ENCODE measurements around the gene TIAM1. TPM values are rescaled to one million over a fixed set of nuclear protein-coding genes. Genes with fewer than 3 reads are reported as not detected.

Gene TIAM1
- total RNA-seq, 1 donor = 16.3 TPM

- Histone ChIP-seq H3K4me3 (ENCODE audit: insufficient read depth, low read length) (no peak overlapping the region), H3K4me2 (ENCODE audit: insufficient read depth, low read length) (no peak overlapping the region), H3K27me3 (ENCODE audit: insufficient read depth, low read length) (peaks cover 9% of the 10 kb centered on the region), H3K27ac (ENCODE audit: low read depth, low read length) (no peak overlapping the region), H2AFZ (ENCODE audit: low read length) (no peak overlapping the region), H3K4me1 (ENCODE audit: insufficient read depth, low read length) (no peaks in the 10 kb centered on the region), H3K79me2 (ENCODE audit: insufficient read depth, low read length) (no peaks in the 10 kb centered on the region), H3K9me3 (ENCODE audit: low read depth, low read length) (no peaks in the 10 kb centered on the region), H4K20me1 (ENCODE audit: insufficient read depth, low read length) (no peaks in the 10 kb centered on the region), H3K36me3 (ENCODE audit: insufficient read depth, low read length) (no peaks in the 10 kb centered on the region)
- TF ChIP-seq CTCF (IDR thresholded peaks at IDR 0.05; ENCODE audit: extremely low read depth, low read depth, low read length) = no peak
- DNase-seq (ENCODE audit: insufficient read length, low spot score, missing footprints) = no peak
Measured at GRCh38 chr21:31371715-31372470, 27.8 kb upstream of the TIAM1 start.

DNA sequence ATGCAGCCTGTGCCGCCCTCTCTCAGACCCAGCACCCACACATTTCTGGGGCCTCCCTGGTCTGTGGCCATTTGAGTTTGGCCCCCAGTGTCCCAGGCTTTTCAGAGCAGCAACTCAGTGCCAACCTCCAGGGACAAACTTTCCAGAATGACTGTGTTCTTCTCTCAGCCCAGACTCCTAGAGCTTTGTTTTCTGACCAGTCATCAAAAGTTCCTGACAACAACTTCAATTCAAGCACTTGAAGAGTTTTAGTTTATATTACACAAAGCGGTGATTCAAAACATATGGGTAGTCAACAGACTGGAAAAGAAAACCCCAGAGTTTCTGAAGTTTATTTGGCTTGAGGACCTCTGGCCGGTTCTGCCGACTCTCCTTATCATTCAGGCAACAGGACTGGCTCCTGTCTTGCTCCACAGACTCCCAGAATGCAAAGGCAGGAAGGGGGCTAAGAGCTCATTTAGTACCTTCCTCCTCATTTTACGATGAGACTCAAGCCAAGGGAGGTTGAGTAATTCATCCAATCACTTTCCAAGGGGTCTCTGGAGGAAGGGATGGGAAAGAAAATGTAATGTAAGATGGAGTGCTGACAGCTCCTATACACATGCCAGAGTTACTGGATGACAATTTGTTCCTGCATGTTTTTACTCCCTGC, 27.0 kb upstream of the TIAM1 start:
- H3K36me3 ChIP-seq (ENCODE audit: insufficient read depth, low read length) = no peaks in the 10 kb centered on the region
- no peak overlapping the region for H3K27ac ChIP-seq (ENCODE audit: low read depth, low read length)
- H3K4me2 ChIP-seq (ENCODE audit: insufficient read depth, low read length) = no peak overlapping the region
- H3K4me1 ChIP-seq (ENCODE audit: insufficient read depth, low read length) = peaks cover 4% of the 10 kb centered on the region
- no peak for DNase-seq (ENCODE audit: insufficient read length, low spot score, missing footprints)
- no peak for TF ChIP-seq CTCF (IDR thresholded peaks at IDR 0.05; ENCODE audit: extremely low read depth, low read depth, low read length)
- H3K4me3 ChIP-seq (ENCODE audit: insufficient read depth, low read length) = no peak overlapping the region
- H3K9me3 ChIP-seq (ENCODE audit: low read depth, low read length) = no peaks in the 10 kb centered on the region
- H3K79me2 ChIP-seq (ENCODE audit: insufficient read depth, low read length) = no peaks in the 10 kb centered on the region
- H2AFZ ChIP-seq (ENCODE audit: low read length) = no peak overlapping the region
- peaks cover 9% of the 10 kb centered on the region for H3K27me3 ChIP-seq (ENCODE audit: insufficient read depth, low read length)
- H4K20me1 ChIP-seq (ENCODE audit: insufficient read depth, low read length) = no peaks in the 10 kb centered on the region

- Histone ChIP-seq H2AFZ (ENCODE audit: low read length) (no peak overlapping the region), H3K4me2 (ENCODE audit: insufficient read depth, low read length) (no peak overlapping the region)
Measured at GRCh38 chr21:31370281-31370892, 26.3 kb upstream of the TIAM1 start.

More at GRCh38 chr21:31370281-31370892, 26.3 kb upstream of the TIAM1 start:
- peaks cover 4% of the 10 kb centered on the region for H3K4me1 ChIP-seq (ENCODE audit: insufficient read depth, low read length)
- H3K27ac ChIP-seq (ENCODE audit: low read depth, low read length) = no peak overlapping the region
- no peaks in the 10 kb centered on the region for H4K20me1 ChIP-seq (ENCODE audit: insufficient read depth, low read length)
- peaks cover 9% of the 10 kb centered on the region for H3K27me3 ChIP-seq (ENCODE audit: insufficient read depth, low read length)
- no peaks in the 10 kb centered on the region for H3K79me2 ChIP-seq (ENCODE audit: insufficient read depth, low read length)
- H3K36me3 ChIP-seq (ENCODE audit: insufficient read depth, low read length) = no peaks in the 10 kb centered on the region
- TF ChIP-seq CTCF (IDR thresholded peaks at IDR 0.05; ENCODE audit: extremely low read depth, low read depth, low read length) = no peak
- no peak for DNase-seq (ENCODE audit: insufficient read length, low spot score, missing footprints)
- H3K9me3 ChIP-seq (ENCODE audit: low read depth, low read length) = no peaks in the 10 kb centered on the region
- no peak overlapping the region for H3K4me3 ChIP-seq (ENCODE audit: insufficient read depth, low read length)
